Stimulated activated CD4-positive, alpha-beta T cell treated with anti-CD3 and anti-CD28 coated beads, TNF-alpha, amount 100 ng/mL, for 24 hours (primary cell): ENCODE data around the gene FNBP1.

Experiments
- DNase-seq, 3 experiments: peaks; one replicate each; pipeline ENCODE4 v3.0.0-alpha.2; 2020; ENCODE audit warnings: low read depth in 3 of 3

Gene FNBP1

GRCh38 chr9:129858167-129858962 lies 184.6 kb downstream of the FNBP1 start:
- DNase-seq, result no peak

DNA sequence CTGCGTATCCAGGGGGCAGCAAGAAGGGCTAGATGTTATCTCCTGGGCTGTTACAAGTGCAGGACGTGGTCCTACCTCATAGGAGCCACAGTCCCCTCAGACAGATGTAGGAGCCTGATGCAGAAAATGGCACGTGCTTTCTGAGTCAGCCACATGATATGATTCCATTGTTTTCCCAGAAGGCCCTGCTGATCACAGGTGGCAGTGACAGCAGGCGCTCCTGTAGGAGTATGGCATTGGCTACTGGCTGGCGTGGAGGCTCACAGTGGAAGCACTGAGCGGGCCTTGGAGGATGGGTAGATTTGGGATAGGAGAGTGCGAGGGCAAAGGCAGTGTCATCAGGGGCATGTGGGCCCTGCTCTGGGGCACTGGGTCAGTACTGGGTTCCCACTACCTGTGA lies 185.8 kb downstream of the FNBP1 start:
- no peak for DNase-seq

DNA sequence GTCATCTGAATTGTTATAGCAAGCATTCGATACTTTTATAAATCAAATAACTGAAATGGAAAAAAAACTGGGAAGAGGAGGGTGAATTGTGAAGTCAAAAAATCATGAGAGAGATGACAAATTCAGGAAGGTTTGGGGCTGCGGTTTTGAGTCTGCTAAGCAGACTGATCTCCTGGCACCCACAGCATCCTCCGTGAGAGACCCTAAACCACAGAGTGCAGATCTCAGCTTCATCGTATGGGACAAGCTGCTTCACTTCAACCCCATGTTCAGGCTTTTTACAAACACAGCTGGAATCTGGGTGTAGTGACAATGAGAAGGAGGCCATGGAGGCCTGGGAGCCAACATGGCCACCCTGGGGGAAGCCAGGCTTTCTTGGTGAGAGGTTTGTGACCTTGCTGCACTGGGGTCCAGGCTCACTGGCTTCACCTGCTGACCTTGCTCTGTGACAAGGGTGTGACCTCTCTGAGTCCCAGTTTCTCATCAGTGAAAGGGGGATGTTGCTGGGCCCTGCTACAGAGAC lies 188.3 kb downstream of the FNBP1 start:
- no peak for DNase-seq

DNA sequence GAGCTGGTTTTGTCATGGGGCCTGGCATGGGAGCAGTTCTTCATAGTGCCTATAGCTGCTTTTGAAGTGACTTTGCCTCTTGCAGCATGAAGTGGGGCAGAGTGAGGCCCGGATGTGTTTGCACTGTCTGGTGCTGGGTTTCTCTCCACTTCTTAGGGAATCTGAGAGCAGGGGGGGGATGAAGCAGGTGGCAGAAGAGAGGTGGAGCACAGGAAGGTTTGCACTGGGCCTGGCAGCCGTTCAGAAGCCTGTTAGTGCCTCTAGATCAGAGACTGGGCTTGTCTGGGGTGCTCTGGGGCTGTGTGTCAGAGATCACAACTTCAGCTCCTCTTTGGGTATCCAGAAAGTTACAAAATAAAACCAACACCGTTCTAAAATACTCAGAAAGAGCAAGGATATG lies 189.4 kb downstream of the FNBP1 start:
- DNase-seq, result no peak

- DNase-seq, result no peak
Observed at GRCh38 chr9:129852579-129852978, 190.4 kb downstream of the FNBP1 start.

- DNase-seq, result no peak
Observed at GRCh38 chr9:129851821-129852220, 191.2 kb downstream of the FNBP1 start.

DNA sequence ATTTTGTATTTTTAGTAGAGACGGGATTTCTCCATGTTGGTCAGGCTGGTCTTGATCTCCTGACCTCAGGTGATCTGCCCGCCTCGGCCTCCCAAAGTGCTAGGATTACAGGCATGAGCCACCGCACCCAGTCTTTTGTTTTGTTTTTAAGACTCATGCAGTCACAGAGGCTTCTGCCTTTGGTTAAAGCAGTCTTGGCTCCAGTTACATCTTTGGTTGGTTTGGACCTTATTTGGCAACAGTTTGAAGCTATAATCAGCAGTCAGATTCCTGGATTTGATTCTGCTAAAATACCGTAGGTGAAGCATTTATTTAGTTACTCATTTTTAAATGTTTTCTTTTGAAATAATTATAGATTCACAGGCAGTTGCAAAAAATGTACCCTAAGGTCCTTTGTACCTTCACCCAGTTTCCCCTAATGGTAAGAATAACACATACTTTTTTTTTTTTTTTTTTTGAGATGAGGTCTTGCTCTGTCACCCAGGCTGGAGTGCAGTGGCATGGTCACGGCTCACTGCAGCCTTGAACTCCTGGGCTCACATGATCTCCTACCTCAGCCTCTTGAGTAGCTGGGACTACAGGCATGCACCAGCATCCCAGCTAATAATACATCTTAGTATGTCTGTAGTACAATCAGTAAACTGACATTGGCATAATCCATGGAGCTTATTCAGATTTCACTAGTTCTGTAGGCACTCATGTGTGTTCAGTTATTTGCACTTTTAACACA lies 192.0 kb downstream of the FNBP1 start:
- DNase-seq, result no peak

DNA sequence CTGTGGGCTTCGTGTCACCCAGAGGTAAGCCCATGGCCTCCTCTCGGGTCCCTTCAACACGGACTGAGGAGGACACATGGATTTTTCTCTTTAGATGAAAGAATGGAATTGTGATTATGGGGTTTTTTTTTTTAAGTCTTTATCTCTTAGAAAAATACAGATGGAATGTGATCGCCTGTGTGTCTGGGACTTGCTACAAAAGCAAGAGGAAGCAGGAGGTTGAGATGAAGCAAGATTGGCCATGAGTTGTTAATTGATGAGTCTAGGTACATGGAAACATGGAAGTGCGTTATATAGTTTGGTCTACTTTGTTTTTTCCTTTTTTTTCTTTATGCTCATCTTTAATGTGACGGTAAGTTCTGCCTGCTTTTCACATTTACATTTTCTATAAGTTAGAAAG lies 193.1 kb downstream of the FNBP1 start:
- no peak for DNase-seq

- no peak for DNase-seq
Observed at GRCh38 chr9:129848712-129849441, 194.1 kb downstream of the FNBP1 start.

DNA sequence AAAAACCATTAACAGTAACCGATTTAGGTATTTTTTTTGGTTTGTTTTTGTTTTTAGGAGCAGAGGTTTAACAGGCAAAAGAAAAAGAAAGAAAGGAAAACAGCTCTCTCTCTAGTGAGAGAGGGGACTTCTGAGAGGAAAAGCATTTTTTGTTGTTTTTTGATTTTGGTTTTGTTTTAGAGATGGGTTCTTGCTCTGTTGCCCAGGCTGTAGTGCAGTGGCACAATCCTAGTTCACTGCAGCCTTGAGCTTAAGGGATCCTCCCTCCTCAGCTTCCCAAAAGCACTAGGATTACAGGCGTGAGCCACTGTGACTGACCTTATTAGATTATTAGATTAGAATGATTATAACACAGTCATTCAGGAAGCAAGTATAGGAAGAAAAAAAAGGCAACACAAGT lies 197.6 kb downstream of the FNBP1 start:
- DNase-seq, result no peak

DNA sequence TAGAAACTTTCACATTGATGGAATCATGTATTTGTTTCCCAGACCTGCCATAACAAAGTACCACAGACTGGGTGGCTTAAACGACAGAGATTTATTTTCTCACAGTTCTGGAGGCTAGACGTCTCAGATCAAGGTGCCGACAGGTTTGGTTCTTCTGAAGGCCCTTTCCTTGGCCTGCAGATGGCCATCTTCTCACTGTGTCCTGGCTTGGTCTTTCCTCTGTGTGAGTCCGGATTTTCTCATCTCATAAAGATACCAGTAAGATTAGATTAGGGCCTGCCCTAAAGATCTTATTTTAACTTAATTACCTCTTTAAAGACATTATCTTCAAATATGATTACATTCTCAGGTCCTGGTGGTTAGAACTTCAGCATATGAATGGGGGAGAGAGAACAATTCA lies 201.9 kb downstream of the FNBP1 start:
- no peak for DNase-seq

DNA sequence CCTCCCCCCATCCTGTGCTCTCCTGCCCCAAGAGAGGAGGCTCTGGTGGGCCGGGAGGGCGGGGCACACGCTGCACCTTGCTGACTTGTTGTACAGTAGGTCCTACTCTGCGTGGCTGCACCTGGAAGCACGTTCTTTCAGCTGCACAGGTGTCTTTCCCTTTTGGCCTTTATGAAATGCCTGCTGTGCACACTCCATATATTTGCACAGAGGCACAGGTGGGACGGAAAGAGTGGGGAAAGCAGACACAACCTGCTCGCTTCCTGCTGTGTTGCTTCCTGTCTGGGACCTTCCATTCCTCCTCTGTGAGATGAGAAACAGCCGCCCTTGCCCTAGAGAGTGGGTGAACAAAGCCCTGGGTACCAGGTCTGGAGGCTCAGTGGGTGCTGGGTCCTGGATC lies 203.0 kb downstream of the FNBP1 start:
- DNase-seq, result no peak

DNA sequence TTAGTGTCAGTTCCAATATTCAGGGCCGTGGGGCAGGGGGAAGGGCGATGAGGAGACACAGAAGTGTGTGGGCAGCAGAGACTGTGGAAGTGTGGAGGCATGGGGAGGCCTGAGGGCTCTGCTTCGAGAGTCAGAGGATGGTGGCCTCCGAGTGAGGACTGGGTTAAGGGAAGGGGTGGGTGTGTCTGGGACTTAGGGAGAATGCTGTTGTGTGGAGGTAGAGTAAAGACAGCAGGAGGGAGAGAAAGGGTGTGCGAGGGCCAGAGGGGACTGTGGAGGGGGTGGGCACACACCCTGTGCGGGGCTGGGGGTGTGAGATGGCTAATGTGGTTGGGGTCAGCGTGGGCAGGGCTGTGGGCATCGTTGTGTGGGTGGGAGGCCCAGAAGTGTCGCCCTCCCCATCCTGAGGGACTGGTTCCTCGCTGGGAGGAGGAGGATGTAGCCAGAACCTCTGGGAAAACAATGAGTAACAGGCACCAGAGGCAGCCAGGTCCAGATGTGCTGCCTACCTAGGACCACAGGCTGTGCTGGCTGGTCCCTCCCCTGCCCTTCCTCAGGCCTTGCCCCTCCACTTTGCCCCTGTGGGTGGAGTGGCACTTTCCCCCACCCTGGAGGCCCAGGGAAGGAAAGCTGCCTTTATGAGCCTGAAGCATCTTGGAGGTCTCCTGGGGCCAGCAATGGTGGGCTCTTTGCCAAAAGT lies 203.5 kb downstream of the FNBP1 start:
- DNase-seq, result no peak

DNA sequence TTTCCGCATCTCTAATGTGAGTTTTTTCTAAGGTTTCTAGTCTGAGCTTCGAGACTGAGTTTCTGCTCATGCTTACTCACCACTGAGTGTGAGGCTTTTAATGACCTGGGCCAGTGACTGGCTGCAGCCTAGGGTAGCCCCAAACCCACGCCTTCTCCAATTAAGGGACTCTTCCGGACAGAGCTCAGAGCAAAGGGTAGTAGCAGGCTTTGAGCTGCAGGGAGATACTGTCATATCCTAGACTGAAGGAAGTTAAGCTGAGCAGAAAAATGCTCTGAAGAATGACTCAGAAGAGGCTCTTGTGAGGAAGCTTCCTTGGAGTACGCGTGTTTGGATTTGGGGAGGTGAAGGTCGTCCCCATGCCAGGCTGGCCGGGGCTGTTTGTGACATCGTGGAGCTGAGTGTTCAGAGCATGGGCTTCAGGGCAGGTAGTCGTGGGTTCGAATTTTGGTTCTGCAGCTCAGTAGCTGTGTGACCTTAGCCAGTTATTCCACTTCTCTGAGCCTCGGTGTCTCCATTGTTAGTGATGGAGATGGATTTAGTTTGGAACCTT lies 204.2 kb downstream of the FNBP1 start:
- DNase-seq, result peak in 1 of 3 experiments; percentile 40
